ENCODE data around the gene OR51B6.

OR51B6 gene

GRCh38 chr11:5366856-5367255 is 15.5 kb downstream of the OR51B6 start:
- no peak for DNase-seq

DNA sequence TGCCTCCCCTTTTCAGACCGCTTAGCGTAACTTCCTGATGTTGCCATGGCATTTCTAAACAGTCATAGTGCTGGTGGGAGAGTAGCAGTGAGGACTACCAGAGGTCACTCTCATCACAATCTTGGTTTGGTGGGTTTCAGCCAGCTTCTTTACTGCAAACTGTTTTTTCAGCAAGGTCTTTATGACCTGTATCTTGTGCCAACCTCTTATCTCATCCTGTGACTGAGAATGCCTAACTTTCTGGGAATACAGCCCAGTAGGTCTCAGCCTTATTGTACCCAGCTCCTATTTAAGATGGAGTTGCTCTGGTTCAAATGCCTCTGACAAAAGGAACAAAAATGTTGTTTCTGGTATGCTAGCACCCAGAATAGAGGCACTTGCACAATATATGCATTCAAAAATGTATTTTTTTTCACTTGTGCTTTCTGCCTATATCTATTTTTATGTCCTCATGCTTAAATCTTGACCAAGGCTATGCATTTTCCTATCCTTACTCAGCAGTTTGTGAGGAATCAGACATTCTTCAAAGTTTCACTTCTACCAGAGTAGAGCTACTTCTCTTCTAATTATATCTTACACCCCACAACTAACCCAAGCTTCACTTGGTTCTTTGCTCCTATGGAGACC is 16.3 kb downstream of the OR51B6 start:
- no peak for DNase-seq

DNA sequence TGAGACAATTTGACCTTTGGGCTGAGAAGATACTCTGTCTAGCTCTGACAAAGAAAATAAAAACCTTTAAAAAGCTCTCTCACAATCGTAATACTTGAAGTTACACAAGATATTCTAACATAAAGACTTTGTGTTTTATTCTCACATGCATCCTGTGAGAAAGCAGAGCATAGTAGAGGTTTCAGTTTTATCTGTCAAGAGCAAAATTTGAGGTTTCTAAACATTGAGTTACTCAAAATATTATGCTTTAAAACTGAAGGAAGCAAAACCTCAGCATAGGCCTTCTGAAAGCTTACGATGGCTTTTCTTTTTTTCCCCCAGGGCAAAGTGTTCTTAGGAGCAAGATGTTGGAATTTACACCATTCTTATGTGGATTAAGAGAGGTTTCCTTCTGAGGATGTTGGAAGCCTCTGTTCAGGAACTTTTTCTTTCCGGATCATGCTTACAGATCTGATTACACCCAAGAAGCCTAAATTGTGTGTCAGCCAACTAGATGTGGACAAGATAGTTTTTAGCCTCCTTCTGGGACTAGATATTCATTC is 17.3 kb downstream of the OR51B6 start:
- no peak for DNase-seq

- no peak for DNase-seq
Observed at GRCh38 chr11:5369789-5370188, 18.5 kb downstream of the OR51B6 start.

DNA sequence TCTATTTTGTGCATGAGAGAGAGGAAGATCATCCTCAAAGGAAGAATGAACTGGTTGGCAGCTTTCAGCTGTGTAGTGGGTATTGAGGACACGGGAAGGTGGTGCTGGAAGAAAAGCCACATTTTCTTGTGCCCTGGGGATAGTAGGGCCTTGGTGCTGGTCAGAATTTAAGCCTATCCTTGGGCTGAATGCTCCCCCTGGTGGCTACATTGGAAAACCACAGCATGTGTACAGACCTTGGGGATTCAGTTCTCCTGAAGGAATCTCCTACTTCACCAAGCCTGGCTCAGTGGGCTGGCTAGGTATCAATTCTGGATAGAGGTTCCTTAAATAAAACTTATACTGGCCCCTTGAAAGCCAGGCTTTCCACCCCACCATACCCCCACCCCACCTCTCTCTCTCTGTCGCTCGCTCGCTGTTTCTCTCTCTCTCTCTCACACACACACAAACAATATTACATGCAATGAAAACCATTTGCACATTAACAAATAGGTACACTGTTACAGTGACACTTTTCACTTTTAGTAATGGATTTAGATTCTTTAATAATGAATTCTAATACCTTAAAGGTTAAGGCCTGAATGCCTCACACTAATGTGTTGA is 29.5 kb downstream of the OR51B6 start:
- DNase-seq = peak; percentile 51

DNA sequence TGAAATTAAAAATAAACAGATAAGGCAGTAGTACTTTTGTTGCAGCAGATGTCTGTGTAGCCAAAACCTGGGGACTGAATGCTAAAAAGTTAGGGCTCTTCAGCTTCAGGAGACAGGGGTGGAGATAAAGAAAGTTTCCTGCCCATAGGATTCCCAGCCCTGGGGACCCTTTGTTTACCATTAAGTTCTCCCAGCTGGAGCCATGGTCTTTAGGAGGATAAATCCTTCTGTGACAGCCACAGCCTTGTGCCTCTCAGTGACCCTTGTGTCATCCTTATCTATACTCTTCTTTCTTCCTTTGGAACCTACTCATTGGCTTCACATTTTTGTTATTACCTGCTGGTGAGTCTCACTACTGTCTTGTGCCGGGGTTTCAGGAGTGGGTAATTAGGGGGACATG is 32.3 kb downstream of the OR51B6 start, which contains the start of gene OR51M1:
OR51M1 (plus strand) TSS at position 237 of the 400 bp plus-strand sequence. CDS start 5,587 bp downstream, outside the sequence.
- no peak for DNase-seq

GRCh38 chr11:5384335-5384734 is 33.0 kb downstream of the OR51B6 start:
- no peak for DNase-seq

DNA sequence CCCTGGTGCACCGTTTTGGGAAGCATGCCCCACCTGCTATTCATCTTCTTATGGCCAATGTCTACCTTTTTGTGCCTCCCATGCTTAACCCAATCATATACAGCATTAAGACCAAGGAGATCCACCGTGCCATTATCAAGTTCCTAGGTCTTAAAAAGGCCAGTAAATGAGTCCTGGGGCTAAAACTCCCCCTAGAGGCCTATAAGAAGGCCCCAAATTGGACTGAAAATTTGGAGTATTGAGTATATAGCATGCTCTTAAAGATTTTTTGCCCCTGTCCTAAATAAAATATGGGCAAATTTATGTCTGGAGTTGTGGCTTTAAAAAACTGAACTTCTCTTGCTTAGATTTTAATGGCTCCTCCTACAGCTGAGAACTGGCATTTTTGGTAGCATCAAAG is 38.9 kb downstream of the OR51B6 start:
- no peak for DNase-seq

- DNase-seq = no peak
Observed at GRCh38 chr11:5394091-5394490, 42.8 kb downstream of the OR51B6 start.

- no peak for DNase-seq
Observed at GRCh38 chr11:5398936-5399335, 47.6 kb downstream of the OR51B6 start.
